ENCODE results near the gene POC5. TPM values are rescaled to one million over a fixed set of nuclear protein-coding genes. Genes with fewer than 3 reads are reported as not detected.

Gene POC5, protein sequence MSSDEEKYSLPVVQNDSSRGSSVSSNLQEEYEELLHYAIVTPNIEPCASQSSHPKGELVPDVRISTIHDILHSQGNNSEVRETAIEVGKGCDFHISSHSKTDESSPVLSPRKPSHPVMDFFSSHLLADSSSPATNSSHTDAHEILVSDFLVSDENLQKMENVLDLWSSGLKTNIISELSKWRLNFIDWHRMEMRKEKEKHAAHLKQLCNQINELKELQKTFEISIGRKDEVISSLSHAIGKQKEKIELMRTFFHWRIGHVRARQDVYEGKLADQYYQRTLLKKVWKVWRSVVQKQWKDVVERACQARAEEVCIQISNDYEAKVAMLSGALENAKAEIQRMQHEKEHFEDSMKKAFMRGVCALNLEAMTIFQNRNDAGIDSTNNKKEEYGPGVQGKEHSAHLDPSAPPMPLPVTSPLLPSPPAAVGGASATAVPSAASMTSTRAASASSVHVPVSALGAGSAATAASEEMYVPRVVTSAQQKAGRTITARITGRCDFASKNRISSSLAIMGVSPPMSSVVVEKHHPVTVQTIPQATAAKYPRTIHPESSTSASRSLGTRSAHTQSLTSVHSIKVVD
- total RNA-seq: 1 to 10 TPM; 7.5 to 8.9 TPM

GRCh38 chr5:75717082-75717922 lies at the start of gene POC5:
Gene POC5, minus strand, starts transcription at chr5:75717437. Its CDS starts 4,500 bp downstream, at chr5:75712937.
- DNase-seq (peak; percentile 98 to 99 (median 99)), ATAC-seq (peak; percentile 99)
- Histone ChIP-seq H3K4me3 (peak within 1 kb of the TSS; percentile 40 to 92), H3K36me3 (replicated peaks in 1 of 2; ENCODE audit: insufficient read depth in 1 of 2, low read depth in 2 of 2) (peaks cover 0 to 2% of the 10 kb centered on the region in 2 donors), H3K27me3 (no peaks in the 10 kb centered on the region), H3K9me3 (no peaks in the 10 kb centered on the region), H3K4me1 (peaks cover 12% of the 10 kb centered on the region), H3K27ac (peak within 1 kb of the TSS; percentile 63 to 94 (median 82))
- intact Hi-C loops (cut with DNase I): no loop called here
- TF ChIP-seq POLR2A (IDR thresholded peaks at IDR 0.05) (peak; percentile 34 to 89 (median 88)), CTCF (IDR thresholded peaks at IDR 0.05) (peak in 1 of 7 experiments; percentile 5)
- 6 to 17% methylated on average over 28 to 48 of the region's 51 CpGs for WGBS, 2 donors

DNA sequence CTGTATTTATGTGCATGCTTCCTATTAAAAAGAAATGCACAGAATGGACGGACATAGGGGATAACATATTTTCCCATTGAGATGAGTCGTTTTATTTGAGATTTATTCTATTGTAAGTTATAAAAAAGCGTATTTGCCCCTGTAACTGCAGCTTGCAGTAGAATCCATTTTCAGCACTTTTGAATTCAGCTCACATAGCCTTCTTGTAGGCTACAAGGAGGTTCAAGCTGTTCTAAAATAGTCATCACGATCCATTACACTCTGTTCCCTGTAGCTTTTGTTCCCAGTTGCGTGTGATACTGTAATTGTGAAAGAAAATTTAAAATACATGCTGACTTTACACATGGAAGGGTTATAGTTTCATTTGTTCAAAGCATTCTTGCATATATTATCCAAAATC lies 40.9 kb upstream of the POC5 start:
- no peaks in the 10 kb centered on the region for H3K36me3 ChIP-seq (replicated peaks in 1 of 2; ENCODE audit: insufficient read depth in 1 of 2, low read depth in 2 of 2)
- DNase-seq (no peak), ATAC-seq (no peak)
- no peaks in the 10 kb centered on the region for H3K27me3 ChIP-seq
- H3K4me1 ChIP-seq: no peaks in the 10 kb centered on the region
- no peaks in the 10 kb centered on the region for H3K9me3 ChIP-seq
- TF ChIP-seq POLR2A (IDR thresholded peaks at IDR 0.05) (no peak), CTCF (IDR thresholded peaks at IDR 0.05) (no peak)
- no peak overlapping the region for H3K27ac ChIP-seq
- no peak overlapping the region for H3K4me3 ChIP-seq
- WGBS, 2 donors: 74 to 76% methylated on average over 5 of the region's 5 CpGs
- intact Hi-C loops (cut with DNase I): no loop called here

GRCh38 chr5:75756981-75757380 lies 39.7 kb upstream of the POC5 start:
- TF ChIP-seq POLR2A (IDR thresholded peaks at IDR 0.05) (no peak), CTCF (IDR thresholded peaks at IDR 0.05) (no peak)
- H3K27ac ChIP-seq: no peak overlapping the region
- no peaks in the 10 kb centered on the region for H3K4me1 ChIP-seq
- ATAC-seq (no peak), DNase-seq (no peak)
- no peaks in the 10 kb centered on the region for H3K9me3 ChIP-seq
- no peak overlapping the region for H3K4me3 ChIP-seq
- H3K27me3 ChIP-seq: no peaks in the 10 kb centered on the region
- no peaks in the 10 kb centered on the region for H3K36me3 ChIP-seq (replicated peaks in 1 of 2; ENCODE audit: insufficient read depth in 1 of 2, low read depth in 2 of 2)
- intact Hi-C loops (cut with DNase I): no loop called here

DNA sequence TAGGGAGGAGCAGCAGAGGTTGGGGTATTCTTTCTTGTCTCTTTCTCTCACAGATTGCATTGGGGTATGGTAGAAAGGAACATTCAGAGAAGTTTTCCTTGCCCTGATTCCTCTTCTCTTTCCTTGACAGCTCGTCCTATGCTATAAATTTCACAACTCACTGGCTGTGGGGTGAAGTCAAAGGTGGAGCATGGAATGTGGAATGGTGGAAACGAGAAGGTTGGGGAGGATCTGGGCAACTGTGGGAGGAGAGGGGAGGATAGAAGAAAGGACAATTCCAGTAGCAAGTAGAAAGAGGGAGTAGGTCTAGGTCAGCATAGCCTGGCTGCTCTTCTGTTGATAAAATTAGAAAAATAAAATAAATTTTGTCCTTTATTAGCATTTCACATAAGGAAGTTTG lies 39.0 kb upstream of the POC5 start:
- ATAC-seq: no peak
- intact Hi-C loops (cut with DNase I): no loop called here
- 36 to 51% methylated on average over 2 of the region's 2 CpGs for WGBS, 2 donors
- no peak for DNase-seq
- TF ChIP-seq CTCF (IDR thresholded peaks at IDR 0.05): no peak
- no peak for TF ChIP-seq POLR2A (IDR thresholded peaks at IDR 0.05)
- Histone ChIP-seq H3K27me3 (no peaks in the 10 kb centered on the region), H3K4me3 (no peak overlapping the region), H3K36me3 (replicated peaks in 1 of 2; ENCODE audit: insufficient read depth in 1 of 2, low read depth in 2 of 2) (no peaks in the 10 kb centered on the region), H3K4me1 (no peaks in the 10 kb centered on the region), H3K27ac (no peak overlapping the region), H3K9me3 (no peaks in the 10 kb centered on the region)

Data from body of pancreas (tissue), 4 donors.